ENCODE results near the gene LGR4. TPM values are rescaled to one million over a fixed set of nuclear protein-coding genes. Genes with fewer than 3 reads are reported as not detected.

The LGR4 gene
- total RNA-seq, 4 donors from 2014 or later, result 26.5 to 51.3 (median 31.9) TPM

DNA sequence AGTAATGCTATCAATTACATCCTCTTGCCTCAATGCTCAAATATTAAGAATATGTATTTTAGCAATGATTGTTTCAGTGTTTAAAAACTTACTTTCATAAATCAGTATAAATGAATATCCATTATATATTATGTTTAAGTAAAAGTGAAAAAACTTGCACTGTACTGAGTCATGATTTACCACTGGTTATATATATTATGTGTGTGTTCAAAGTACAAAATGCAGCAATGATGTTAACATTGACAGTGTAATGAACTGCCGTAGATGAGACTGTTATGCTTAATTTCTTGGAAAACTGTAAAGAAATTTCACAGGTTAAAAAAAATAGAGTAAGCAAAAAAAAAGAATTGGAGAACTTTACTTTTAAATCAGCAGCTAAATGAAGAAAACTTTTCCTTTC, 25.3 kb upstream of the LGR4 start:
- Histone ChIP-seq H3K27me3 (no peaks in the 10 kb centered on the region), H3K9me3 (no peaks in the 10 kb centered on the region), H3K27ac (no peak overlapping the region), H3K4me3 (no peak overlapping the region), H3K4me1 (peaks cover 0 to 32% (median 3%) of the 10 kb centered on the region in 4 donors), H3K36me3 (peaks cover 0 to 33% (median 5%) of the 10 kb centered on the region in 3 donors)
- no peak for DNase-seq (ENCODE audit: low spot score in 2 of 2)
- WGBS, 2 donors, result 81 to 86% methylated on average over 1 of the region's 1 CpG
- TF ChIP-seq, protein P1, sequence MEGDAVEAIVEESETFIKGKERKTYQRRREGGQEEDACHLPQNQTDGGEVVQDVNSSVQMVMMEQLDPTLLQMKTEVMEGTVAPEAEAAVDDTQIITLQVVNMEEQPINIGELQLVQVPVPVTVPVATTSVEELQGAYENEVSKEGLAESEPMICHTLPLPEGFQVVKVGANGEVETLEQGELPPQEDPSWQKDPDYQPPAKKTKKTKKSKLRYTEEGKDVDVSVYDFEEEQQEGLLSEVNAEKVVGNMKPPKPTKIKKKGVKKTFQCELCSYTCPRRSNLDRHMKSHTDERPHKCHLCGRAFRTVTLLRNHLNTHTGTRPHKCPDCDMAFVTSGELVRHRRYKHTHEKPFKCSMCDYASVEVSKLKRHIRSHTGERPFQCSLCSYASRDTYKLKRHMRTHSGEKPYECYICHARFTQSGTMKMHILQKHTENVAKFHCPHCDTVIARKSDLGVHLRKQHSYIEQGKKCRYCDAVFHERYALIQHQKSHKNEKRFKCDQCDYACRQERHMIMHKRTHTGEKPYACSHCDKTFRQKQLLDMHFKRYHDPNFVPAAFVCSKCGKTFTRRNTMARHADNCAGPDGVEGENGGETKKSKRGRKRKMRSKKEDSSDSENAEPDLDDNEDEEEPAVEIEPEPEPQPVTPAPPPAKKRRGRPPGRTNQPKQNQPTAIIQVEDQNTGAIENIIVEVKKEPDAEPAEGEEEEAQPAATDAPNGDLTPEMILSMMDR (IDR thresholded peaks at IDR 0.05), result no peak
- no peak for TF ChIP-seq POLR2A (IDR thresholded peaks at IDR 0.05)
- no peak for TF ChIP-seq EP300 (IDR thresholded peaks at IDR 0.05)

DNA sequence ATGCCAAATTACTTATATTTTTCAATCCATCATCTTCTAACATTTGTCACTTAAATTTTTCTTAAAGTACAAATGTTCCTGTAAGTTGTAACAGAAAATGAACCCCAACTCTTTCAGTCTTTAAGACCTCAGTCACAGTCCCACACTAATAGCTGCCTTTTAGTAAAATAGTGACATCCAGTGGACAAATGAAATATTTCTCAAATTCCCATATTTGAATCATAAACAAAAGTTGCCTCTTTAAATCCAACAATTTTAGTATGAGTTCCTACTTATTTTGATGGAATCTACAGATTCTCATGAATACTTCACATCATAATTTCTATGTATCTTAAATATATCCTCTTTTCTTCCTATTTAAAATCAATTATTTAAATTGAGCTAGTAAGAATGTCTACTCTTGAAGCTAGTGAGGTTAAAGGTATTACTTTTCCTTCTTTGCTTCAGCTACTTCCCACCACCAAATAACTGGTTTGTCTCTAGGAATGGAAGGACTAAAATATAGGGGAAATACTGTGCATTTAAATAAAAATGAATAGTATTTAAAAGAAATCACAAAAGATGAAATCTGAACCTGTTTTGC, 24.8 kb upstream of the LGR4 start:
- TF ChIP-seq, protein P1 (IDR thresholded peaks at IDR 0.05), result peak; percentile 20 to 55 (median 40)
- TF ChIP-seq POLR2A (IDR thresholded peaks at IDR 0.05) (no peak), EP300 (IDR thresholded peaks at IDR 0.05) (no peak)
- peaks cover 0 to 27% (median 3%) of the 10 kb centered on the region in 4 donors for H3K4me1 ChIP-seq
- no peaks in the 10 kb centered on the region for H3K27me3 ChIP-seq
- H3K36me3 ChIP-seq, result peaks cover 0 to 38% (median 5%) of the 10 kb centered on the region in 3 donors
- no peak overlapping the region for H3K4me3 ChIP-seq
- no peak for DNase-seq (ENCODE audit: low spot score in 2 of 2)
- no peak overlapping the region for H3K27ac ChIP-seq
- no peaks in the 10 kb centered on the region for H3K9me3 ChIP-seq

DNA sequence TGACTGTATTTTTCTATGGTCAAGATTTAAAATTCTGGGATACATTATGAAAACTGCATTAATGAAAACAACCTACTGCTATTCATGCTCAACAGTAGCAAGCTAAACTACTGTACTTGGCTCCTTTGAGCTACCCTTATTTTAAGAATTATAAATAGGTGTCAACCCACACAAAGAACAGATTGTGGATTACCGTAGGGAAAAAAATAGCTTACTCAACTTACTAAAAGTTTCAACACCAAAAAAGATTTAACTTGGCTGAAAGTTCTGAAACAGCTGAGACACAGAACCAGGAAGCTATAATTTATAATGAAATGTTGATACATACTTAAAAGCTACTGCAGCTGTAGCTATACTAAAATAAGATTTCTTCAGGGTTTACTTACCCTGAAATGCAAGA, 23.9 kb upstream of the LGR4 start:
- Histone ChIP-seq H3K27ac (no peak overlapping the region), H3K36me3 (peaks cover 0 to 47% (median 6%) of the 10 kb centered on the region in 3 donors), H3K9me3 (no peaks in the 10 kb centered on the region), H3K4me3 (no peak overlapping the region), H3K4me1 (peaks cover 0 to 26% (median 3%) of the 10 kb centered on the region in 4 donors), H3K27me3 (no peaks in the 10 kb centered on the region)
- no peak for DNase-seq (ENCODE audit: low spot score in 2 of 2)
- 13 to 21% methylated on average over 1 of the region's 1 CpG for WGBS, 2 donors
- TF ChIP-seq POLR2A (IDR thresholded peaks at IDR 0.05), result no peak
- TF ChIP-seq, protein P1 (IDR thresholded peaks at IDR 0.05), result no peak
- no peak for TF ChIP-seq EP300 (IDR thresholded peaks at IDR 0.05)

DNA sequence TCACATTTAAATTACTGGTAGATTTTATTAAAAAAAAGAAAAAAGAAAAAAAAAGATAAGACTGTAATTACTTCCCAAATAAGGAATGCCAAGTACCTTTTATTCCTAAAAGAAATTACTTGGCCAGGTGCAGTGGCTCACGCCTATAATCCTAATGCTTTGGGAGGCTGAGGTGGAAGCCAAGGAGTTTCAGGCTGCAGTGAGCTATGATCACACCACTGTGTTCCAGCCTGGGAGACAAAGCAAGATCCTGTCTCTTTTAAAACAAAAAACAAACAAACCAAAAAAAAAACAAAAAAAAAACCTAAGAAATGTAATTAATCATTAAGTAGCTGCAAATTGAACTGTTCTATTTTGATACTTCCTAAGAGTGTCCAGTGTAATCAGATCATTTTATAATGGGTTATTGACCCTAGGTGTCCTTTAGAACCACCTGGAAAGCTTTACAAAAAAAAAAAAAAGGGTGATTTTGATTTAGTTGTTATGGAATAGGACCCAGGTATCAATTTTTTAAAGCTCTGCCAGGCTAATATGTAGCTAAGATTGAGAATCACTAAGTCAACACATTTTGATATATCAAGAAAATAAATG, 23.2 kb upstream of the LGR4 start:
- WGBS, 2 donors, result 89 to 97% methylated on average over 1 of the region's 1 CpG
- TF ChIP-seq EP300 (IDR thresholded peaks at IDR 0.05) (no peak), POLR2A (IDR thresholded peaks at IDR 0.05) (no peak)
- TF ChIP-seq, protein P1 (IDR thresholded peaks at IDR 0.05), result no peak

DNA sequence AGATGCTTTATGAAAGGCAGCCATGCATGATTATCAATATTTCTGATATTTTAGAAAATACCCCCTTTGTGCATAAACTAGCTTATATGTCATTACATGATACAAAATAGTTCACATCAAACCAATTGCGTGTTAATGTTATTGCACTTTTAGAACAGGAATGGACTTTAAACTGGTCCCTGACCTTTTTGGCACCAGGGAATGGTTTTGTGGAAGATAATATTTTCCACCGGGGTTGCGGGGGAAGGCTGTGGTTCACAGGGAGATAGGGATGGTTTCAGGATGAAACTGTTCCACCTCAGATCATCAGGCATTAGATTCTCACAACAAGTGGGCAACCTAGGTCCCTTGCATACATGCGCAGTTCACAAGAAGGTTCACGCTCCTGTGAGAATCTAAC, 16.5 kb upstream of the LGR4 start:
- WGBS, 2 donors, result 76 to 96% methylated on average over 4 to 5 of the region's 5 CpGs

More for the DNA sequence above, 23.2 kb upstream of the LGR4 start:
- peaks cover 0 to 50% (median 12%) of the 10 kb centered on the region in 3 donors for H3K36me3 ChIP-seq
- peaks cover 0 to 26% (median 3%) of the 10 kb centered on the region in 4 donors for H3K4me1 ChIP-seq
- no peak for DNase-seq (ENCODE audit: low spot score in 2 of 2)
- H3K4me3 ChIP-seq, result no peak overlapping the region
- H3K27me3 ChIP-seq, result no peaks in the 10 kb centered on the region
- H3K9me3 ChIP-seq, result no peaks in the 10 kb centered on the region
- no peak overlapping the region for H3K27ac ChIP-seq

More for the DNA sequence above, 16.5 kb upstream of the LGR4 start:
- Histone ChIP-seq H3K27me3 (no peaks in the 10 kb centered on the region), H3K27ac (no peak overlapping the region), H3K9me3 (no peaks in the 10 kb centered on the region), H3K4me3 (no peak overlapping the region), H3K36me3 (peaks cover 0 to 38% (median 7%) of the 10 kb centered on the region in 3 donors), H3K4me1 (no peaks in the 10 kb centered on the region)
- DNase-seq (ENCODE audit: low spot score in 2 of 2), result no peak
- TF ChIP-seq, protein P1 (IDR thresholded peaks at IDR 0.05), result no peak
- no peak for TF ChIP-seq EP300 (IDR thresholded peaks at IDR 0.05)
- no peak for TF ChIP-seq POLR2A (IDR thresholded peaks at IDR 0.05)

Measured in tibial nerve (tissue), 4 donors.